H4 (cell line): ENCODE measurements around the gene LDAF1. TPM values are rescaled to one million over a fixed set of nuclear protein-coding genes. Genes with fewer than 3 reads are reported as not detected.
"Not testable (repeated sequence)": the region's sequence is repeated elsewhere in the genome, so short reads cannot be mapped to it uniquely, and the experiment has no call there.

Experiments
- DNase-seq: peaks from one replicate; pipeline ENCODE4 v3.0.0-alpha.2; 2015; ENCODE audit warnings: low spot score
- total RNA-seq: library from RNA; depleted of rRNA; stranded (reverse); fragments of >200 nt; shearing (Covaris generic); gene quantifications from 2 replicates; pipeline ENCODE4 v1.2.3, GENCODE V29; 2014

Gene LDAF1
- total RNA-seq, 1 experiment from 2014 or later = 18.0 TPM

- DNase-seq = not testable (repeated sequence)
Measured at GRCh38 chr16:21195330-21195729, 36.9 kb downstream of the LDAF1 start.

GRCh38 chr16:21197112-21197511 lies 38.6 kb downstream of the LDAF1 start:
- no peak for DNase-seq

GRCh38 chr16:21197621-21198020 lies 39.1 kb downstream of the LDAF1 start:
- DNase-seq = no peak

GRCh38 chr16:21199607-21200218 lies 41.2 kb downstream of the LDAF1 start:
- no peak for DNase-seq

- no peak for DNase-seq
Measured at GRCh38 chr16:21203155-21203797, 44.8 kb downstream of the LDAF1 start.

- no peak for DNase-seq
Measured at GRCh38 chr16:21205303-21205702, 46.8 kb downstream of the LDAF1 start.

GRCh38 chr16:21206550-21206949 lies 48.1 kb downstream of the LDAF1 start:
- DNase-seq = no peak

GRCh38 chr16:21208446-21209230 lies 50.2 kb downstream of the LDAF1 start:
- DNase-seq = no peak

GRCh38 chr16:21211486-21211885 lies 53.0 kb downstream of the LDAF1 start, which contains the start of gene ZP2:
TSS of gene ZP2 (minus strand) at chr16:21211574. CDS start at chr16:21211547, 27 bp downstream.
- DNase-seq = no peak

GRCh38 chr16:21214086-21214485 lies 55.6 kb downstream of the LDAF1 start:
- DNase-seq = no peak

- DNase-seq = no peak
Measured at GRCh38 chr16:21217121-21217520, 58.6 kb downstream of the LDAF1 start.

GRCh38 chr16:21218153-21218552 lies 59.7 kb downstream of the LDAF1 start:
- DNase-seq = no peak

GRCh38 chr16:21219551-21219950 lies 61.1 kb downstream of the LDAF1 start:
- DNase-seq = no peak

- DNase-seq = no peak
Measured at GRCh38 chr16:21222495-21223337, 64.2 kb downstream of the LDAF1 start.

- DNase-seq = no peak
Measured at GRCh38 chr16:21223787-21224186, 65.3 kb downstream of the LDAF1 start.

- no peak for DNase-seq
Measured at GRCh38 chr16:21224800-21225199, 66.3 kb downstream of the LDAF1 start.

- DNase-seq = no peak
Measured at GRCh38 chr16:21226749-21227148, 68.3 kb downstream of the LDAF1 start.

GRCh38 chr16:21227866-21228265 lies 69.4 kb downstream of the LDAF1 start:
- DNase-seq = no peak

- DNase-seq = no peak
Measured at GRCh38 chr16:21228361-21228872, 69.9 kb downstream of the LDAF1 start.
